Lower leg skin (tissue), 4 donors: ENCODE measurements around the gene OR6K2. TPM values are rescaled to one million over a fixed set of nuclear protein-coding genes. Genes with fewer than 3 reads are reported as not detected.

ENCODE experiments used
- DNase-seq, 2 donors: peaks; one replicate each; pipeline ENCODE4 v3.0.0-alpha.2; 2019; ENCODE audit warnings: low spot score in 2 of 2
- H3K4me3 ChIP-seq: fragments of 200-600 bp; sonication (generic); 2 replicates; pipeline ENCODE4 v1.5.1; 2017; ENCODE audit warnings: mild to moderate bottlenecking, low read depth; ENCODE audit not compliant: poor library complexity, severe bottlenecking
- CTCF ChIP-seq, 3 donors: fragments of 450-650 bp; IDR thresholded peaks; one replicate each; pipeline ENCODE4 v1.5.1; 2016; ENCODE audit warnings: antibody characterized with exemption in 3 of 3, mild to moderate bottlenecking in 3 of 3, moderate library complexity in 2 of 3
- POLR2A ChIP-seq, 2 donors: fragments of 450-650 bp; IDR thresholded peaks; one replicate each; pipeline ENCODE4 v1.6.1; 2016 to 2017; ENCODE audit warnings: antibody characterized with exemption in 2 of 2, mild to moderate bottlenecking in 1 of 2, moderate library complexity in 1 of 2
- WGBS, 2 donors: methylation state at CpG; one replicate each; pipeline ENCODE4 v1.1.5; 2018; 5-methylcytosine and 5-hydroxymethylcytosine counted together
- intact Hi-C: fragments of 100-400 bp; cut with DNase I; formaldehyde crosslinking; loops from one replicate; pipeline ENCODE4 v1.15.0; 2023; ENCODE audit warnings: low total_unique reads
- total RNA-seq, 4 donors: library from RNA; depleted of rRNA; stranded (reverse); fragments of >200 nt; gene quantifications; one replicate each; pipeline ENCODE4 v1.1.0, GENCODE V29; 2016

OR6K2 gene
- total RNA-seq = not detected

- TF ChIP-seq CTCF (IDR thresholded peaks at IDR 0.05) (no peak), POLR2A (IDR thresholded peaks at IDR 0.05) (no peak)
- WGBS, 2 donors = 84 to 85% methylated on average over 4 of the region's 4 CpGs
- no peak for DNase-seq
- intact Hi-C loops = no loop called here
- no peak within 1 kb of the TSS for H3K4me3 ChIP-seq
These were observed at the start of gene OR6K2 for GRCh38 chr1:158700552-158700951. Gene OR6K2 (minus strand): TSS chr1:158700652. CDS start chr1:158700652, 0 bp downstream.

GRCh38 chr1:158735848-158736247, 35.4 kb upstream of the OR6K2 start:
- H3K4me3 ChIP-seq = no peak overlapping the region
- no peak for DNase-seq
- intact Hi-C loops = no loop called here
- TF ChIP-seq CTCF (IDR thresholded peaks at IDR 0.05) = no peak
- TF ChIP-seq POLR2A (IDR thresholded peaks at IDR 0.05) = no peak

GRCh38 chr1:158732524-158732923, 32.1 kb upstream of the OR6K2 start:
- H3K4me3 ChIP-seq = no peak overlapping the region
- intact Hi-C loops = no loop called here
- WGBS, 2 donors = 62 to 68% methylated on average over 2 of the region's 2 CpGs
- DNase-seq = no peak
- TF ChIP-seq CTCF (IDR thresholded peaks at IDR 0.05) (no peak), POLR2A (IDR thresholded peaks at IDR 0.05) (no peak)

GRCh38 chr1:158731707-158732106, 31.3 kb upstream of the OR6K2 start:
- no peak for TF ChIP-seq CTCF (IDR thresholded peaks at IDR 0.05)
- TF ChIP-seq POLR2A (IDR thresholded peaks at IDR 0.05) = no peak
- DNase-seq = no peak
- no peak overlapping the region for H3K4me3 ChIP-seq
- intact Hi-C loops = no loop called here
- WGBS, 2 donors = 71 to 85% methylated on average over 4 of the region's 4 CpGs

GRCh38 chr1:158730453-158730852, 30.0 kb upstream of the OR6K2 start:
- no peak overlapping the region for H3K4me3 ChIP-seq
- 62 to 78% methylated on average over 4 of the region's 4 CpGs for WGBS, 2 donors
- no peak for DNase-seq
- intact Hi-C loops = no loop called here
- no peak for TF ChIP-seq CTCF (IDR thresholded peaks at IDR 0.05)
- TF ChIP-seq POLR2A (IDR thresholded peaks at IDR 0.05) = no peak

- DNase-seq = no peak
- intact Hi-C loops = no loop called here
- H3K4me3 ChIP-seq = no peak overlapping the region
- 37 to 41% methylated on average over 3 of the region's 3 CpGs for WGBS, 2 donors
- TF ChIP-seq CTCF (IDR thresholded peaks at IDR 0.05) (no peak), POLR2A (IDR thresholded peaks at IDR 0.05) (no peak)
These were observed 28.2 kb upstream of the OR6K2 start for GRCh38 chr1:158728510-158729225.
